Measurements from ENCODE around the gene RAB3IP.
A peak's percentile ranks its signal among the peaks of the same experiment; 100 is the strongest.
"Not testable (repeated sequence)": the region's sequence is repeated elsewhere in the genome, so short reads cannot be mapped to it uniquely, and the experiment has no call there.

RAB3IP gene

DNA sequence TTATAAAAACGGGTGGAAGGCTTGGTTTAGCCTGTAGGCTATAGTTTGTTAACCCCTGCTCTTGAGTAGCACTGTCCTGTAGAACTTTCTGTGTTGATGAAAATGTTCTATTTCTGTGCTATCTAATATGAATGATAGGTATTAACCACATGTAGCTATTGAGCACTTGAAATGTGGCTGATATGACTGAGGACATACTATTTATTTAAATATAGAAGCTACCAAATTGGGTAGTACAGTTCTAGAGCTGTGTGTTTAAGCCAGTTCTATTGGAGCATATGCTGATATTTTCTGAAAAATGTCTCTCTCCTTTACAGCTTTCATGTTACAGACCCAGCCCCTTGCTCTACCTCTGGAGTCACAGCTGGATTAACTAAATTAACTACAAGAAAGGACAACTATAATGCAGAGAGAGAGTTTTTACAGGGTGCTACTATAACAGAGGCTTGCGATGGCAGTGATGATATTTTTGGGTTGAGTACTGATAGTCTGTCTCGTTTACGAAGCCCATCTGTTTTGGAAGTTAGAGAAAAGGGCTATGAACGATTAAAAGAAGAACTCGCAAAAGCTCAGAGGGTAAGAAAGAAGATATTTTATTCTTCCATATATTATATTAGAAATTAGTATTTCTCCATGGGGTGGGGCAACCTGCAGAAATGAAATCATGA lies 17.6 kb downstream of the RAB3IP start:
- no peak for DNase-seq

DNA sequence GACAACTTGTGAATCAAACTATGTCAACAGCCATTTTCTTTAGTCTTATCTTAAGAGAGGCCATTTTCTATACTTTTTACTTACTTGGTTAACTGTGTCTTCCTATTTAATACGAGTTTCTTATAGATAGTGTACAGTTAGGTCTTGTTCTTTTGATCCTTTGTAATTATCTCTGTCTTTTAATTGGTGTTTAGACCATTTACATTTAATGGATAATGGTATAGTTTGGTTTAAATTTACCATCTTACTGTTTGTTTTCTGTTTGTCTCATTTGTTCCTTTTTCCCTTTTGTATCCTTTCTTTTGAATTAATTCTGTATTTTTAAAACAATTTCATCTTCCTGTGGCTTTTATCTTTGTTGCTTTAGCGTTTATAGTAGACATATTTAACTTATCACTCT lies 19.4 kb downstream of the RAB3IP start:
- no peak for DNase-seq

DNA sequence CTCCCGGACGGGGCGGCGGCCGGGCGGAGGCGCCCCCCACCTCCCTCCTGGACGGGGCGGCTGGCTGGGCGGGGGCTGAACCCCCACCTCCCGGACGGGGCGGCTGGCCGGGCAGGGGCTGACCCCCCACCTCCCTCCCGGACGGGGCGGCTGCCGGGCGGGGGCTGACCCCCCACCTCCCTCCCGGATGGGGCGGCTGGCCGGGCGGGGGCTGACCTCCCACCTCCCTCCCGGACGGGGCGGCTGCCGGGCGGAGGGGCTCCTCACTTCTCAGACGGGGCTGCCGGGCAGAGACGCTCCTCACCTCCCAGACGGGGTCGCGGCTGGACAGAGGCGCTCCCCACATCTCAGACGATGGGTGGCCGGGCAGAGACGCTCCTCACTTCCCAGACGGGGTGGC lies 20.9 kb downstream of the RAB3IP start:
- DNase-seq, result not testable (repeated sequence)

DNA sequence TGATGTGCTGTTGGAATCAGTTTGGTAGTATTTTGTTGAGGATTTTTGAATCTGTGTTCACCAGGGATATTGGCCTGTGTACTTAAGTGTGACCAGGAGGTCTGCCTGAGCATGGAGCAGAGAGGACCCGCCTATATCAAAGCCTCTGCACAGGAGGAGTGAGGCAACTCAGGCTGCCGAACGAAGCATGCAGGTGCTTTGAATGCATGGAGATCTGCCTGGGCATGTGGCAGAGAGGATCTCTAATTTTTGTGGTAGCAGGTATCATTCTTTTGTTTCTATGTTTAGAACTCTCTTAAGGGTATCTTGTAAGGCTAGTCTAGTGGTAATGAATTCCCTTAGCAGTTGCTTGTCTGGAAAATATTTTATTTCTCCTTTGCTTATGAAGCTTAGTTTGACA lies 26.9 kb downstream of the RAB3IP start:
- no peak for DNase-seq

DNA sequence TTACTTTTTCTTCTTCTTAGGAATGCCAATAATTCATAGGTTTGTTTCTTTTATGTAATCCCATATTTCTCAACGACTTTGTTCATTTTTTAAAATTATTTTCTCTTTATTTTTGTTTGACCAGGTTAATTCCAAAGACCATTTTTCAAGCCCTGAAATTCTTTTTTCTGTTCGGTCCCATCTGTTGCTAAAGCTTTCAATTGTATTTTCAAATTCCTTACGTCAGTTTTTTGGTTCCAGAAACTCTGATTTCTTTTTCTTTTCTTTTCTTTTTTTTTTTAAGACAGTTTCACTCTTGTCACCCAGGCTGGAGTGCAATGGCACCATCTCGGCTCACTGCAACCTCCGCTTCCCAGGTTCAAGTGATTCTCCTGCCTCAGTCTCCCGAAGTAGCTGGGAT lies 27.6 kb downstream of the RAB3IP start:
- no peak for DNase-seq

DNA sequence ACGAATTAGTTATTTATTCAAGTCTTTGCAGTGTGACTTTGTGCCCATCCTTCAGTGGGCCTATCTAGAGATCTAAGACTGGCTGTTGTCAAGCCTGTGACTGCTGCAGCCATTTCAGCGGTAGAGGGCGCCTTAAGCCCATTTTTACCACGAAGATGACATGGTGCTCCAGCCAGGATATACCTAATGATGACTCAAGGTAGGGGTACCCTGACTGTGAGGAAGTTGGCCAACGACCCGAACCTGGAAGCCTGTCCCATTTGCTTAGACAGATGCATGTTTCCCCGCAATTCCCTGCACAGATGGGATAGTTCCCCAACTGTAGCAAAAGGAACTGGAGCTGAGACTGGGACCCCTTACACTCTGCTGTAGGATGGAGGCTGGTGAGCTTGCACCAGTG lies 41.3 kb downstream of the RAB3IP start:
- no peak for DNase-seq

DNA sequence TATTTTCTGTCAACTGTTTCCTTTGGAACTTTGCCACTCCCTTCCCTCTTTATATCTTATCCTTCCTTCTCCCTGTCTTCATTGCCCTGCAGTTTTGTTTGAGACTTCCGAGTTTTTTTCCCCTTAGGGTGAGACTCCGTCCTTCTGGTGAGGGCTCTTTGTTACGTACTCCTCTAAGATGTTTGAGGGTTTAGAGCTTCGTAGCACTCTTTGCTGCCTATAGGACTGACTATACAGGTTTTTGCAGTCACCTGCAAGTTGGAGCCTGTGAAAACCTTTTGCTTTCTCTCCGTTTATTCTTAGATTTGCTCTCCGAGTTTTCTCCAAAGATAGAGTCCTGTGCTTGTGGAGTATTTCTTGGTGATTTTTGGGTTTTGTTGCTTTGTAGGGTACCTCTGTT lies 44.7 kb downstream of the RAB3IP start:
- no peak for DNase-seq

DNA sequence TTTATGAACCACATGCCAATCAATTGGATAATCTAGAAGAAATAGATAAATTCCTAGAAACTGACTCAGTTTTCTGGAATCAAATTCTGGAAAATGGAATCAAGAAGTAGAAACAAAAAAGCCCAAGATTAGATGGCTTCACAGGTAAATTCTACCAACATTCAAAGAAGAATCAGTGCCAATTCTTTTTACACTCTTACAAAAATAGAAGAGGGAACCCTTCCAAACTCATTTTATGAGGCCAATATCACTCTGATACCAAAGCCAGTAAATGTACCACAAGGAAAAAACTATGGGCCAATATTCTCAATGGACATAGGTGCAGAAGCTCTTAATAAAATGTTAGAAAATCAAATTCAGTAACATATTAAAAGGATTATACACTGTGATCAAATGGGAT lies 50.7 kb downstream of the RAB3IP start:
- DNase-seq, result no peak

DNA sequence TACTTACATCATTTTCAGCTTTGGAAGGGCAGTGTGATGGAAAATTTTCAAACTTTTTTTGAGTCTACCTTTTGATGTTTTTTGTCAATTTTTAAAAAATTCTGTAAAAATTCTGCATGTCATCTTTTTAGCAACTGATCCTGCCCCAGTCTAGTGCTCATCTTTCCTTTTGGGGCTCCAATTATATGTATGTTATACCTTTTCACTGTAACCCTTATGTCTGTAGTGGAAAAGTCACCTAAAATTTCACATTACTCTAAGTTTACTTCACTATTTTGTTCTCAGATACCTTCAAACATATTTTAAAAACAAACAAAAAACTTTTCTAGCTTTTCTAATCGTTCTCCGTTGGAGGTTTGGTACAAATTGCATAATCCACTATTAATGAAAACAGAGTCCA lies 53.9 kb downstream of the RAB3IP start:
- DNase-seq, result no peak

DNA sequence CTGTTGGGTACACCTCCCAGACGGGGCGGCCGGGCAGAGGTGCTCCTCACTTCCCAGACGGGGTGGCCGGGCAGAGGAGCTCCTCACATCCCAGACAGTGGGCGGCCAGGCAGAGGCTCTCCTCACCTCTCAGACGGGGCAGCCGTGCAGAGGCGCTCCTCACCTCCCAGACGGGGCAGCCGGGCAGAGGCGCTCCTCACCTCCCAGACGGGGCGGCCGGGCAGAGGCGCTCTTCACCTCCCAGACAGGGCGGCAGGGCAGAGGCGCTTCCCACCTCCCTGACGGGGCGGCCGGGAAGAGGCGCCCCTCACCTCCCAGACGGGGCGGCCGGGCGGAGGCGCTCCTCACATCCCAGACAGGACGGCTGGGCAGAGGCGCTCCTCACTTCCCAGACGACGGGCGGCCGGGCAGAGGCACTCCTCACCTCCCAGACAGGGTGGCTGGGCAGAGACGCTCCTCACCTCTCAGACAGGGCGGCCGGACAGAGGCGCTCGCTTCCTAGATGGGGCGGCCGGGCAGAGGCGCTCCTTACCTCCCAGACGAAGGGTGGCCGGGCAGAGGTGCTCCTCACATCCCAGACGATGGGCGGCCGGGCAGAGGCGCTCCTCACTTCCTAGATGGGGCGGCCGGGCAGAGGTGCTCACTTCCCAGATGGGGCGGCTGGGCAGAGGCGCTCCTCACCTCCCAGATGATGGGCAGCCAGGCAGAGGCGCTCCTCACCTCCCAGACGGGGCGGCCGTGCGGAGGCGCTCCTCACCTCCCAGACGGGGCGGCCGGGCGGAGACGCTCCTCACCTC lies 68.6 kb downstream of the RAB3IP start:
- not testable (repeated sequence) for DNase-seq

DNA sequence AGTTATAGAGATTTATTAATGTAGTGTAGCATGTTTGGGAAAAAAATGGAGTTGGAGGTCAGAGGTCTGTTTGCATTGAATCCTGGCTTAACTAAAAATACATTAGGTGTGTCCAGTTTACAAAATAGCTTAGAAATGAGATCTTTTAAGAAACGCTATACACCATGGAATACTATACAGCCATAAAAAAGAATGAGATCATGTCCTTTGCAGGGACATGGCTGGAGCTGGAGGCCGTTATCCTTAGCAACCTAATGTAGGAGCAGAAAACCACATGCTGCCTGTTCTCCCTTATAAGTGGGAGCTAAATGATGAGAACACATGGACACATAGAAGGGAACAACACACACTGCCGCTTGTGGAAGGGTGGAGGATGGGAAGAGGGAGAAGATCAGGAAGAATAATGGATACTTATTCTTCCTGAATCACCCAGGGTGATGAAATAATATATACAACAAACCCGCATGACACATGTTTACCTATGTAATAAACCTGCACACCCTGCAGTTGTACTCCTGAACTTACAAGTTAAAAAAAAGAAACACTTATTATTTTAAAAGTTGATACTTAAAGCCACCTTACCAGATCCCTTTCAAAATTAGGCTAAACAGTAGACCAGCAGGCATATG lies 72.3 kb downstream of the RAB3IP start:
- no peak for DNase-seq

DNA sequence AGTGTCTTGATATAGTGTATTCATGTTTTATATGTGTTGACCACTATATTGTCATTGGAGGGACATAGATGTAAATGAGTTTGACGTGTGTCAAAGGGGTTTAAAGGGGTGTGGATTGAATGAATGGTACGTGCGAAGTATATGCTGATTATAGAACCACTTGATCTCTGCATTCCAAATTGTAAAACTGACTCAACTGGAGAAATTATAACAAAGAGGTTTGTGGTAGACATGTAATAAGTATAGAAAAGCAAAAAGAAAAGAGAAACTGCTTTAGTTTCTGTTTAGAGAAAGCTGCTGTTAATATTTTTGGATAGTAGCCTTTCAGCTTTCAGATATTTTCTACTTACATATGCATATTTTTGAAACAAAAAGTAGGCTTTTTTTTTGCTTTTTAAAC lies 77.4 kb downstream of the RAB3IP start:
- DNase-seq, result no peak

DNA sequence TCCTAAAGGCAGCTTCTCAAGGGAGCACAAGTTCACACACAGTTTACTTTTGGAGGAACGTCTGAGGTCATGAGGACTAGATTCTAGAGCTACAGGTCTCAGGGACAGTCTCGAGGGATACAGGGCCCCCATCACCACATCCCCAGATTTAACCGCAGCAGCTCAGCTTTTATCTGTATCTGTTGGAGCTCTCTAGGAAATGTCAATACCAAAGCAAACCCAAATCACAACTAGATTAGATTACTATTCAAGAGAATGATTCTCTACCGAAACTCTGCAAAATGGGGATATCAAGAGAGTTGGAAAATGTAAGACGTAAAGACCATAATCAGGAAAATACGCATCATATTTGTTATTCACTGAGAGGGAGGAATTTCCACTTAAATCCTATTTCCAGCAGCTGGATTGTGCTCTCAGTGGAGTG lies 82.4 kb downstream of the RAB3IP start:
- DNase-seq, result no peak

DNA sequence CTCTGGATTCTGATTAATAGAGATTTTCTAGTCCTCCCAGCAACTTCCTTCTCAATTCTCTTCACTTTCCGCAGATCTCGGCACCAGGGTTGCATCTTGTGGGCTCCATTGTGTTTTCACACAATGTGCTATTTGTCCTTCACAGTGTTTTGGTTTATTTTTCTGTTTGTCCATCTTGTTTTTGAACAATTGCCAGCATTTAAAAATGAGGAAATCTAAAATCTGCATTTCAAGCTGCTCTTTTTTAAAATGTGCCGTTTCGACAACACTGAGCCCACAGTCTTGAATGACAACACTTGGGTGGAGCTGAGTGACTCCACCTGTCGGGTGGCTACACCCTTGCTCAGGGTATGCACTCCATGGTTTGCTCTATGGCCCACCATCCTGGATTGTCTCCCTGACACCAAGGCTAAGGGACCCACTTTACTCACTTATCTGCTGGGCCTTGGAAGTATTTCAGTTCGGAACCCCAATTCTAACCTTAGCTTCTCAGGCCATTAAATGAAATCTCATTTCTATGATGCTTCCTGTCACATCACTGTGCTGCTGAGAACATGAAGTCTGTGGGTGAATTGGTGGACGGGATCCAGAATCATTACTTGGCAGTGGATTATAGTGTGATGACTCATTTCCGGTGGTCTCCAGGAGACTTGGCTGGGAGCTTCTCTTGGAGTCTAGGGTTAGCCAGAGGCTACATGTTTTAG lies 82.9 kb downstream of the RAB3IP start:
- peak; percentile 46 to 82 for DNase-seq

DNA sequence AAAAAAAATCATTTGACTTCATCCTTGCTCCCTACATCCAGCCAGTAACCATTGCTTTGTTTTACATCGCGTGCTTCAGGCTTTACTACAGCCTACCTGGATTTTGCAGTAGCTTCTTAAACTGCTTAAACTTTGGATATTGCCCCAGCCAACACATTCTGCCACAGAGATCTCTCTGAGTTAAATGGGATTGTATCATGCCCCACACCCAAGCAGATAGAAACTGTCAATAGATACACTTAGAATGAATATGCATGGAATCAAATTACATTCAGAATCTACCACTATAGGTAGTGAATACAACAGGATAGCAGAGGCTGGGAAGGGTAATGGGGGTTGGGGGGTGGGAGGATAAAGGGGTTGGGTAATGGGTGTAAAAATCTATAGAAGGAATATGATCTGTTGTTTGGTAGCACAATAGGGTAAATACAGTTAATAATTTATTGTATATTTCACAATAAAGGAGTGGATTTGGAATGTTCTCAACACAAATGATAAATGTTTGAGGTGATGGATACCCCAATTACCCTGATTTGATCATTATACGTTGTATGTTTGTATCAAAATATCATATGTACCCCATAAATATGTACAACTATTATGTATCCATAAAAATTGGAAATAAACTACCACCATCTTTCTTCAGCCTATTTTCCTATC lies 83.7 kb downstream of the RAB3IP start:
- DNase-seq, result no peak

DNA sequence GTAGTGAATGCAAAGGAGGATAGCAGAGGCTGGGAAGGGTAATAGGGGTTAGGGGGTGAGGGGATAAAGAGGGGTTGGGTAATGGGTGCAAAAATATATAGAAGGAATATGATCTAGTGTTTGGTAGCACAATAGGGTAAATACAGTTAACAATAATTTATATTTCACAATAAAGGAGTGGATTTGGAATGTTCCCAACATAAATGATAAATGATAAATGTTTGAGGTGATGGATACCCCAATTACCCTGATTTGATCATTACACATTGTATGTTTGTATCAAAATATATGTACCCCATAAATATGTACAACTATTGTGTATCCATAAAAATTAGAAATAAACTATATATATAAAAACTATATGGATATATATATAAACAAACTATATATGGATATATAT lies 85.4 kb downstream of the RAB3IP start:
- no peak for DNase-seq

DNA sequence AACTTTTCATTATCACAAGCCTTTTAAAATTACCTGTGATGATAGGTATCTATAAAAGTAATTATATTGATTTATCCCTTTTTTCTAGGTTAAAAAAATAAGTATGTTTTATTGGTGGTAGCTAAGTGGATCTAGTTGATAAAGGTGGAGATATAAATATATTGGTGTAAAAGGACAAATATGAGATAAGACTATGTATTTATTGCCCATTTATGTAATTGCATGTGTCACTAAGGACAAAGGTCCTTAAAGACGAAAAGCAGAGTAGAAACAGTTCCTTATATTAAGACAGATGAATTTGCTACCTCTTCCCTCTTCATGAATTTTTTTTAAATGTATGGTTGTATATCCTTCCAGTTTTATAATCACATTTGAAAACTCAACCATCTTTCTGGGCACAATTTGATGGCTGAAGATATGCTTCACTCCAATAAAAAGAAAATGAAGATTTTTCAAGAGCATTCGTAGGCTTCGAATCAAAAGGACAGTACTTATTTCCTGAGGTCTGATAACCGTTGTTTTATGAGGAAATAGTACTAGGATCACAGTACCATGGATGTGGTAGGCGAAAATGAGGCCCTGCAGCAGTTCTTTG lies 86.4 kb downstream of the RAB3IP start, which contains the start of gene MYRFL:
Gene MYRFL (plus strand): TSS at position 262 of the 595 bp plus-strand sequence. CDS start 291 bp downstream, at position 553.
- DNase-seq, result no peak

DNA sequence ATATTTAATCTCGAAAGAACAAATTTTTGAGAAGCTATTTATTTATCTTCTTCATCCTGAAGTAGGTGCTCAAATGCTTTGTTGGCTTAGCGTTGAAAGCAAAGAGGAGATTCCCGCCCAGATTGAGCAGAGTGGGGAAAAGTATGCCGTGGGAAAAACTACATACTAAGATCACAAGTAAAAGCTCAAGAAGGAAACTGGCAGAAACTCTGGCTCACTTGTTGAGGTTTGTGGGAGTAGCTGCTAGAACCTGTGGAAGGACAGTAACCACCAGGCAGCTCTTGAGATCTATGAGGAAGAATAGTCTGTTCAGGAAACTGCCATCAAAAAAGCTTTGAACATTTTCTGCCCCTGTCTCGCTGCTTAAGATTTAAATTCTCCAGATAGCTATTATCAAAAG lies 90.2 kb downstream of the RAB3IP start:
- no peak for DNase-seq

DNA sequence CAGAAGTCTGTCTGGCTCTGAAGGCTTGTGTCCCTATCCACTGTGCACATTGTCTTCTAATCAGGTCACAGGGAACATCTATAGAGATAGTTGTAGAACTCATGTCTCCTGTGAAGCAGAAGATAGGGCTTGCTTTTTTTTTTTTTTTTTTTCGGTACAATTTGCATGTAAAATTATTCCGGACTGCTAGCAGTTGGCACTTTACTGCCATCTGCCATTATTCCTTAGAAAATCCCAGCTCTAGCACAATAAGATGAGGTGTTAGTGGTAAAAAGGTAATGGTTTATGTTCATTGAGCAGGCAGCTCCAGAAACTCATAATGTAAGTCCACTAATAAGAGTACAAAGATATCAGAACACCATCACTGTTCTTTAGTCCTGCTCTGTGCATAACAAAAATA lies 95.0 kb downstream of the RAB3IP start:
- DNase-seq, result no peak

DNA sequence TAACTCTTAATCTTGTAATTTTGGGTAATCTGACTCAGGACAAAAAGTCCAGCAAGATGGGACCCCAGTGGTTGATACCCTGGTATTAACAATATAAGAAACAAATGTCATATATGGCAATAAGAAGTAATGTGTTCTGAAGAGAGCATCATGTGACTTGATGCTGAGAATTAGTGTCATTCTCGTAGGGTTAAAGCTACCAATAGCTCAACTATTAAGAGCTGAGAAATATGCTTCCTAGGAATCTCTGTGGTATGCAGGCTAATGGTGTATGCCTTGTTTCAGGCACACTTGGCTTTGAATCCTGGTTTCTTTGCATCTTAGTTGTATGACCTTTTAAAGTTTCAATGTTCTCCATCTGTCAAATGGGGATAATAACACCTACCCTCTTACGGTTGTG lies 95.5 kb downstream of the RAB3IP start:
- no peak for DNase-seq

DNA sequence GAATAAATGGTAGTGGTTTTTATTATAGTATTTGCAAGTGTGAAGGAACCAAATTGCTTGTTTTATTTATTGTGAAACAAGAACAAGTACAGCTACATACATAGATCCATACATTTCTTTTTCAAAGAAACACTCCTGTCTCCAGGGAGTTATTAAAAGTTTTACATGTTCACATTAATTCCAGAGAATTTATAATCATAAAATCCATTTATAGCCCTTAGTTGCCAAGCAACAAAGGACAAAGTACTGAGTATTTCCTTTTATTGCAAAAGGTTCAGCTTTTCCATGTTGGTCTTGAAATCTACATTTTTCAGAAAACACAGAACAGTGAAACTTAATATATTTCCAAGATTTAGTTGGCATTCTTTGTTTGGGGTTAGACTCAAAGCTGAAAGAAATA lies 95.9 kb downstream of the RAB3IP start:
- no peak for DNase-seq

DNA sequence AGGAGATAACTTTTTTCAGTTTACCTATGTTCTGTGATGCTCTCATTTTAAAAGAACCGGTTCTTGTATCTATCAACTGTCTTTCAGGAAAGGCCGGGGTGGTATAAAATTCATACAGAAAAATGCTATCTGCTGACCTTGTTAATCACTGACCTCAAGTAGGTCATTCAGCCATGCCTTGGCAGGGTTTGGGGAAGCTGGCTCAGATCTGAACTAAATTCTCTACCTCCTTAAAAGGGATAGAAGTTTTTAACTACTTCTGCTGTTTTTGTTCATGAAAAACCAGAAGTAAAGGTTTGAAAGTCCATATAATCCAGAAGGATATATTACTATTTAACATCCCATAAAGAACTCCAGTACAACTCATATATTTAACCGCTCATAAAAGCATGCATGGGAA lies 96.4 kb downstream of the RAB3IP start:
- no peak for DNase-seq
